ENCODE data around the gene KLHL7.

KLHL7 gene

GRCh38 chr7:23072922-23073321 lies 32.7 kb upstream of the KLHL7 start:
- no peak for DNase-seq (ENCODE audit: low read depth)
- H3K4me3 ChIP-seq (ENCODE audit: low read length) = no peak overlapping the region
- TF ChIP-seq CTCF (conservative IDR thresholded peaks at IDR 0.05; ENCODE audit: low read length) = 0 out of 2 replicates have a peak, but pooled peaks have one; percentile 12

GRCh38 chr7:23074443-23075261 lies 30.9 kb upstream of the KLHL7 start:
- no peak for DNase-seq (ENCODE audit: low read depth)
- H3K4me3 ChIP-seq (ENCODE audit: low read length) = no peak overlapping the region
- no peak for TF ChIP-seq CTCF (conservative IDR thresholded peaks at IDR 0.05; ENCODE audit: low read length)

GRCh38 chr7:23075571-23075970 lies 30.0 kb upstream of the KLHL7 start:
- H3K4me3 ChIP-seq (ENCODE audit: low read length) = no peak overlapping the region
- DNase-seq (ENCODE audit: low read depth) = no peak
- TF ChIP-seq CTCF (conservative IDR thresholded peaks at IDR 0.05; ENCODE audit: low read length) = no peak

- no peak for DNase-seq (ENCODE audit: low read depth)
- no peak overlapping the region for H3K4me3 ChIP-seq (ENCODE audit: low read length)
- TF ChIP-seq CTCF (conservative IDR thresholded peaks at IDR 0.05; ENCODE audit: low read length) = no peak
Measured at GRCh38 chr7:23076772-23077171, 28.8 kb upstream of the KLHL7 start.

- TF ChIP-seq CTCF (conservative IDR thresholded peaks at IDR 0.05; ENCODE audit: low read length) = no peak
- H3K4me3 ChIP-seq (ENCODE audit: low read length) = no peak overlapping the region
- no peak for DNase-seq (ENCODE audit: low read depth)
Measured at GRCh38 chr7:23093111-23093510, 12.5 kb upstream of the KLHL7 start.

- DNase-seq (ENCODE audit: low read depth) = peak; percentile 77
- no peak for TF ChIP-seq CTCF (conservative IDR thresholded peaks at IDR 0.05; ENCODE audit: low read length)
- no peak overlapping the region for H3K4me3 ChIP-seq (ENCODE audit: low read length)
Measured at GRCh38 chr7:23093546-23093945, 12.0 kb upstream of the KLHL7 start.

Data from AG10803 (cell line).